Stomach (tissue), 4 donors: ENCODE data around the gene IP6K1.

ENCODE experiments used
- EP300 ChIP-seq: sonication (generic); formaldehyde crosslinking; IDR thresholded peaks from one replicate; pipeline ENCODE4 v1.6.1; 2017; ENCODE audit warnings: antibody characterized with exemption
- POLR2AphosphoS5 ChIP-seq, 3 donors: sonication (generic); formaldehyde crosslinking; IDR thresholded peaks; one replicate each; pipeline ENCODE4 v1.6.1; 2016; ENCODE audit warnings: antibody characterized with exemption in 3 of 3
- TF ChIP-seq, protein P1 (sequence below), 7 experiments: fragments of 450-650 bp in 4 of 7; fragments of 200-600 bp in 3 of 7; sonication (generic) in 3 of 7; IDR thresholded peaks; one replicate each; pipeline ENCODE4 v1.5.1; 2016 to 2019; ENCODE audit warnings: antibody characterized with exemption in 7 of 7, control low read depth in 2 of 7, mild to moderate bottlenecking in 1 of 7

DNA sequence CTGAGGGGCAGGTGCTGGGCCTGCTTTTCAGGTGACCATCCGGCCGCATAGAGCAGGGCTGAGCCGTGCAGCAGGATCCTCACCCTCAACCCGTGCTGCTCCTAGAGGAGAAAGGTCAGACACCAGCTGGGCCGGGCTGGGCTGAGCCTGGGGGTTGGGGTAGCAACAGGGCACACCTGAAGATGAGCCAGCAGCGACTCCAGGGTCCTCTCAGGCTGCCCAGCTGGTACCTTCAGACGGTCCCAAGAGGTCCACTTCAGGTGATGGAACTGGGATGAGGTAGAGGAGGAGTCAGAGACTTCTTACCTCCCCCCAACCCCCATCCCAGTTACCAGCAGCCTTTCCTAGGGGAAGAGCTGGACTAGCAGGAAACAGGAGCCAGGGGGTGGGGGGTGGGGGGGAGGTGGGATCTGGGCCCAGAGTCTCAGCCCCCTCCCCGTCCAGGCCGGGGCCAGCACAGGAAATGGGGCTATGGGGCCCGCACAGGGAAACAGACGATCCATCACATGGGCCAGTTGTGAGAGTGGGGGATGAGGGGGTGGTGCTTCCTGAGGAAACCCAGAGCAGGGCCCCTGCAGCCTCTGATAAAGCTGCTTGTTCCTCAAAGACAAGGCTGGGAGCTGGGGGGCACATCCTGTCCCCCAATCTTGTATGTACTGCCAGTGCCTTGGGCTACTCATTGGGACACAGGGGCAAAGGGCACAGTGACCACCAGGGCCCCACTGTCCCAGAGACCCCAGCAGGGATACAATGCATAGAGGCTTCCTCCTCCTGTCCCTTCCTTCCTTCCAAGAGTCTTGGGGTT lies 19.8 kb upstream of the IP6K1 start:
- TF ChIP-seq EP300 (no peak), POLR2AphosphoS5 (IDR thresholded peaks at IDR 0.05) (no peak)
- TF ChIP-seq, protein P1, sequence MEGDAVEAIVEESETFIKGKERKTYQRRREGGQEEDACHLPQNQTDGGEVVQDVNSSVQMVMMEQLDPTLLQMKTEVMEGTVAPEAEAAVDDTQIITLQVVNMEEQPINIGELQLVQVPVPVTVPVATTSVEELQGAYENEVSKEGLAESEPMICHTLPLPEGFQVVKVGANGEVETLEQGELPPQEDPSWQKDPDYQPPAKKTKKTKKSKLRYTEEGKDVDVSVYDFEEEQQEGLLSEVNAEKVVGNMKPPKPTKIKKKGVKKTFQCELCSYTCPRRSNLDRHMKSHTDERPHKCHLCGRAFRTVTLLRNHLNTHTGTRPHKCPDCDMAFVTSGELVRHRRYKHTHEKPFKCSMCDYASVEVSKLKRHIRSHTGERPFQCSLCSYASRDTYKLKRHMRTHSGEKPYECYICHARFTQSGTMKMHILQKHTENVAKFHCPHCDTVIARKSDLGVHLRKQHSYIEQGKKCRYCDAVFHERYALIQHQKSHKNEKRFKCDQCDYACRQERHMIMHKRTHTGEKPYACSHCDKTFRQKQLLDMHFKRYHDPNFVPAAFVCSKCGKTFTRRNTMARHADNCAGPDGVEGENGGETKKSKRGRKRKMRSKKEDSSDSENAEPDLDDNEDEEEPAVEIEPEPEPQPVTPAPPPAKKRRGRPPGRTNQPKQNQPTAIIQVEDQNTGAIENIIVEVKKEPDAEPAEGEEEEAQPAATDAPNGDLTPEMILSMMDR (IDR thresholded peaks at IDR 0.05) = no peak
